Measurements from ENCODE around the gene AHR. TPM values are rescaled to one million over a fixed set of nuclear protein-coding genes. Genes with fewer than 3 reads are reported as not detected.

AHR gene
- total and polyA plus RNA-seq, 2 donors (not counting 1 experiment from before 2014, with no cell fraction given): 4.8 to 11.2 TPM

GRCh38 chr7:17301471-17302456, 3.3 kb downstream of the AHR start:
- Mint-ChIP-seq H3K27me3 (no peaks in the 10 kb centered on the region), H3K9me3 (ENCODE audit: insufficient read depth) (peaks cover 2% of the 10 kb centered on the region), H3K27ac (no peak overlapping the region), H3K4me3 (no peak overlapping the region), H3K4me1 (peaks cover 45% of the 10 kb centered on the region)
- no peak overlapping the region for H2AFZ ChIP-seq (ENCODE audit: insufficient read depth, low read depth, low read length, poor library complexity, severe bottlenecking)
- intact Hi-C loops (cut with micrococcal nuclease): loop anchor here (1.0 to 5.0 kb wide), 2 partner anchors 319 to 381 kb away; no protein-coding TSS in a partner anchor
- H3K36me3 ChIP-seq (replicated peaks in 1 of 2; ENCODE audit: control extremely low read depth in 1 of 2, control insufficient read depth in 1 of 2, extremely low read depth in 1 of 2, insufficient read depth in 2 of 2, low read length in 1 of 2): no peaks in the 10 kb centered on the region
- H3K4me3 ChIP-seq (ENCODE audit: control extremely low read depth in 1 of 5, extremely low read depth in 1 of 5, insufficient read depth in 1 of 5, low read depth in 2 of 5, low read length in 4 of 5): no peak overlapping the region
- peak overlapping the region; percentile 55 for H3K4me2 ChIP-seq (replicated peaks; ENCODE audit: low read depth, low read length, poor library complexity, severe bottlenecking)
- no peak overlapping the region for H3K9ac ChIP-seq (ENCODE audit: low read length)
- H3K27ac ChIP-seq (ENCODE audit: low read length in 2 of 2): no peak overlapping the region
- H3K9me3 ChIP-seq (ENCODE audit: control extremely low read depth in 1 of 3, control insufficient read depth in 2 of 3, insufficient read depth in 1 of 3, low read length in 2 of 3): no peaks in the 10 kb centered on the region
- WGBS (ENCODE audit: insufficient coverage): no CpG with 5 or more reads among the region's 2 CpGs
- no peaks in the 10 kb centered on the region for H4K20me1 ChIP-seq (ENCODE audit: control insufficient read depth, insufficient read depth, low read length, poor library complexity, severe bottlenecking)
- POLR2A ChIA-PET: no interaction called here
- CTCF ChIA-PET: interaction anchor here (0.6 to 3.1 kb wide), 23 partner anchors 8 to 700 kb away, joined by 3 to 40 read pairs (median 3); partner anchors contain the start of gene TSPAN13
- TF ChIP-seq EZH2 (IDR thresholded peaks at IDR 0.05; ENCODE audit: borderline replicate concordance, insufficient read depth, low read depth, low read length, poor library complexity, severe bottlenecking): no peak
- TF ChIP-seq, protein P1, sequence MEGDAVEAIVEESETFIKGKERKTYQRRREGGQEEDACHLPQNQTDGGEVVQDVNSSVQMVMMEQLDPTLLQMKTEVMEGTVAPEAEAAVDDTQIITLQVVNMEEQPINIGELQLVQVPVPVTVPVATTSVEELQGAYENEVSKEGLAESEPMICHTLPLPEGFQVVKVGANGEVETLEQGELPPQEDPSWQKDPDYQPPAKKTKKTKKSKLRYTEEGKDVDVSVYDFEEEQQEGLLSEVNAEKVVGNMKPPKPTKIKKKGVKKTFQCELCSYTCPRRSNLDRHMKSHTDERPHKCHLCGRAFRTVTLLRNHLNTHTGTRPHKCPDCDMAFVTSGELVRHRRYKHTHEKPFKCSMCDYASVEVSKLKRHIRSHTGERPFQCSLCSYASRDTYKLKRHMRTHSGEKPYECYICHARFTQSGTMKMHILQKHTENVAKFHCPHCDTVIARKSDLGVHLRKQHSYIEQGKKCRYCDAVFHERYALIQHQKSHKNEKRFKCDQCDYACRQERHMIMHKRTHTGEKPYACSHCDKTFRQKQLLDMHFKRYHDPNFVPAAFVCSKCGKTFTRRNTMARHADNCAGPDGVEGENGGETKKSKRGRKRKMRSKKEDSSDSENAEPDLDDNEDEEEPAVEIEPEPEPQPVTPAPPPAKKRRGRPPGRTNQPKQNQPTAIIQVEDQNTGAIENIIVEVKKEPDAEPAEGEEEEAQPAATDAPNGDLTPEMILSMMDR (IDR thresholded peaks at IDR 0.05): peak; percentile 87
- H3K79me2 ChIP-seq (ENCODE audit: control insufficient read depth, insufficient read depth, low read length): peaks cover 30% of the 10 kb centered on the region
- H3K27me3 ChIP-seq (replicated peaks in 1 of 4; ENCODE audit: control extremely low read depth in 1 of 4, control insufficient read depth in 3 of 4, insufficient read depth in 4 of 4, low read length in 3 of 4): no peaks in the 10 kb centered on the region
- DNase-seq (peak; percentile 63), ATAC-seq (ENCODE audit: low read depth) (no peak)
- H3K4me1 ChIP-seq (ENCODE audit: control insufficient read depth in 2 of 2, insufficient read depth in 2 of 2, low read length in 2 of 2): peaks cover 28 to 30% of the 10 kb centered on the region in 2 donors
